SK-N-SH (cell line): Measurements from ENCODE around the gene RFT1. TPM values are rescaled to one million over a fixed set of nuclear protein-coding genes. Genes with fewer than 3 reads are reported as not detected.

Experiments used
- CTCF ChIA-PET: fragments of 300-600, 350-600 bp; formaldehyde crosslinking; extraction: SDS; loops from one replicate; lab custom pipeline; 2021; lab: Yijun Ruan, JAX
- POLR2A ChIA-PET: fragments of 350-600 bp; sonication (Branson Sonifier 250); formaldehyde crosslinking; extraction: SDS; loops from one replicate; lab custom pipeline; 2020; ENCODE audit warnings: antibody characterized with exemption, inconsistent platforms; lab: Yijun Ruan, JAX
- DNase-seq: peaks from one replicate; pipeline ENCODE4 v3.0.0; 2012
- H2AFZ ChIP-seq: fragments of 200-600 bp; sonication (generic); 2 replicates; pipeline ENCODE4 v1.8.1; 2016; ENCODE audit warnings: antibody characterized with exemption, mild to moderate bottlenecking, low read depth
- H3F3A ChIP-seq: fragments of 200-600 bp; sonication (generic); replicated peaks from 2 replicates; pipeline ENCODE3; 2016; ENCODE audit warnings: antibody characterized with exemption, mild to moderate bottlenecking; ENCODE audit not compliant: insufficient read depth
- H3K27ac ChIP-seq, 2 experiments: fragments of 200-500 bp in 1 of 2; fragments of 200-600 bp in 1 of 2; sonication (Bioruptor generic) in 1 of 2; sonication (generic), shearing (Covaris generic) in 1 of 2; 2 replicates each; pipeline versions ENCODE4 v1.5.1 to v1.6.1; 2014 to 2016; ENCODE audit warnings: low read depth in 2 of 2, inconsistent platforms in 1 of 2, low read length in 1 of 2, mild to moderate bottlenecking in 1 of 2, mixed read lengths in 1 of 2
- H3K27me3 ChIP-seq: fragments of 200-600 bp; sonication (generic), shearing (Covaris generic); 2 replicates; pipeline ENCODE4 v1.6.1; 2016; ENCODE audit warnings: mixed run types; ENCODE audit not compliant: insufficient read depth
- H3K36me3 ChIP-seq, 2 experiments: fragments of 200-500 bp in 1 of 2; fragments of 200-600 bp in 1 of 2; sonication (Bioruptor generic) in 1 of 2; sonication (generic) in 1 of 2; replicated peaks in 1 of 2; 2 replicates each; pipeline versions ENCODE3 to v1.5.1; 2014 to 2016; ENCODE audit warnings: low read length in 1 of 2, mild to moderate bottlenecking in 1 of 2; ENCODE audit not compliant: insufficient read depth in 2 of 2, control insufficient read depth in 1 of 2
- H3K4me1 ChIP-seq, 2 experiments: fragments of 200-500 bp in 1 of 2; fragments of 200-600 bp in 1 of 2; sonication (Bioruptor generic) in 1 of 2; sonication (generic), shearing (Covaris generic) in 1 of 2; 2 replicates each; pipeline versions ENCODE4 v1.5.1 to v1.6.1; 2014 to 2016; ENCODE audit warnings: low read depth in 1 of 2, low read length in 1 of 2, mixed run types in 1 of 2; ENCODE audit not compliant: insufficient read depth in 2 of 2, control insufficient read depth in 1 of 2
- H3K4me2 ChIP-seq: fragments of 200-600 bp; sonication (generic), shearing (Covaris generic); 2 replicates; pipeline ENCODE4 v1.6.1; 2017; ENCODE audit warnings: mixed run types
- H3K4me3 ChIP-seq, 2 experiments: fragments of 200-500 bp in 1 of 2; fragments of 200-600 bp in 1 of 2; sonication (Bioruptor generic) in 1 of 2; sonication (generic), shearing (Covaris generic) in 1 of 2; 2 replicates each; pipeline versions ENCODE4 v1.5.1 to v1.8.1; 2014 to 2016; ENCODE audit warnings: low read depth in 2 of 2, inconsistent platforms in 1 of 2, low read length in 1 of 2, mild to moderate bottlenecking in 1 of 2, mixed read lengths in 1 of 2, moderate library complexity in 1 of 2
- H3K79me2 ChIP-seq: fragments of 200-600 bp; sonication (generic); 2 replicates; pipeline ENCODE4 v1.8.1; 2017; ENCODE audit warnings: mild to moderate bottlenecking; ENCODE audit not compliant: insufficient read depth
- H3K9ac ChIP-seq: fragments of 200-600 bp; sonication (generic); 2 replicates; pipeline ENCODE4 v1.6.1; 2017; ENCODE audit warnings: mixed run types
- H3K9me2 ChIP-seq: fragments of 200-600 bp; sonication (generic); 2 replicates; pipeline ENCODE4 v1.6.1; 2017; ENCODE audit warnings: mixed run types
- H3K9me3 ChIP-seq: fragments of 200-600 bp; sonication (generic); 2 replicates; pipeline ENCODE4 v1.6.1; 2017; ENCODE audit warnings: mixed run types, mild to moderate bottlenecking, moderate library complexity
- H4K20me1 ChIP-seq: fragments of 200-600 bp; sonication (generic); 2 replicates; pipeline ENCODE4 v1.6.1; 2017; ENCODE audit warnings: mild to moderate bottlenecking, mixed run types; ENCODE audit not compliant: insufficient read depth
- EP300 ChIP-seq, 2 experiments: IDR thresholded peaks; 2 replicates each; pipeline versions ENCODE4 v1.4.0 to v1.6.1; 2012; ENCODE audit warnings: borderline replicate concordance in 1 of 2, low read depth in 1 of 2, low read length in 1 of 2
- FOXM1 ChIP-seq: IDR thresholded peaks from 2 replicates; pipeline ENCODE4 v1.4.0; 2012; ENCODE audit warnings: low read depth, mild to moderate bottlenecking
- GABPA ChIP-seq: IDR thresholded peaks from 2 replicates; pipeline ENCODE4 v1.4.0; 2012; ENCODE audit warnings: low read depth, mild to moderate bottlenecking
- MXI1 ChIP-seq: IDR thresholded peaks from 2 replicates; pipeline ENCODE4 v1.6.1; 2012; ENCODE audit warnings: mild to moderate bottlenecking, low read depth, low read length, improper control_type of control experiment
- POLR2AphosphoS5 ChIP-seq: IDR thresholded peaks from 2 replicates; pipeline ENCODE4 v1.6.1; 2012; ENCODE audit warnings: low read depth, low read length
- RAD21 ChIP-seq: IDR thresholded peaks from 2 replicates; pipeline ENCODE4 v1.6.1; 2012; ENCODE audit warnings: mild to moderate bottlenecking, low read length
- RXRA ChIP-seq: IDR thresholded peaks from 2 replicates; pipeline ENCODE4 v1.4.0; 2012; ENCODE audit warnings: low read depth, mild to moderate bottlenecking, borderline replicate concordance
- SIN3A ChIP-seq: IDR thresholded peaks from 2 replicates; pipeline ENCODE4 v1.6.1; 2012; ENCODE audit warnings: low read depth, mild to moderate bottlenecking, low read length, moderate library complexity, borderline replicate concordance
- SMC3 ChIP-seq: IDR thresholded peaks from 2 replicates; pipeline ENCODE4 v1.6.1; 2012; ENCODE audit warnings: low read depth, low read length, improper control_type of control experiment
- TAF1 ChIP-seq: IDR thresholded peaks from 2 replicates; pipeline ENCODE4 v1.6.1; 2012; ENCODE audit warnings: low read depth, mild to moderate bottlenecking, low read length, moderate library complexity, borderline replicate concordance
- TCF12 ChIP-seq: IDR thresholded peaks from 2 replicates; pipeline ENCODE4 v1.4.0; 2012
- TEAD4 ChIP-seq: IDR thresholded peaks from 2 replicates; pipeline ENCODE4 v1.4.0; 2012; ENCODE audit warnings: mild to moderate bottlenecking, borderline replicate concordance; ENCODE audit not compliant: insufficient read depth
- YY1 ChIP-seq: IDR thresholded peaks from 2 replicates; pipeline ENCODE4 v1.4.0; 2012; ENCODE audit warnings: low read depth, mild to moderate bottlenecking
- WGBS: methylation state at CpG from one replicate; pipeline ENCODE4 v1.1.6; 2017; ENCODE audit warnings: low lambda C conversion rate; 5-methylcytosine and 5-hydroxymethylcytosine counted together
- polyA plus RNA-seq, 3 experiments: library from polyadenylated mRNA; depleted of rRNA; stranded (reverse); fragments of >200 nt; gene quantifications; 2 replicates each; pipeline ENCODE4 v1.2.3, GENCODE V29; 2012
- TF ChIP-seq, protein P1 (sequence below): fragments of 200-600 bp; sonication (generic); IDR thresholded peaks from 2 replicates; pipeline ENCODE4 v1.6.1; 2017; ENCODE audit warnings: antibody characterized with exemption, mild to moderate bottlenecking, moderate library complexity
- TF ChIP-seq, protein P2 (sequence below): fragments of 150-350 bp; IDR thresholded peaks from 2 replicates; pipeline ENCODE4 v1.6.1; 2016; ENCODE audit warnings: mild to moderate bottlenecking, low read depth, low read length
- TF ChIP-seq, protein P3 (sequence below): IDR thresholded peaks from 2 replicates; pipeline ENCODE4 v1.4.0; 2012; ENCODE audit warnings: low read depth, borderline replicate concordance
- TF ChIP-seq, protein P4 (sequence below): fragments of 150-350 bp; IDR thresholded peaks from 2 replicates; pipeline ENCODE4 v1.6.1; 2017; ENCODE audit warnings: antibody characterized with exemption, low read length, low read depth, borderline replicate concordance
- TF ChIP-seq, protein P5 (sequence below): IDR thresholded peaks from 2 replicates; pipeline ENCODE4; 2012

RFT1 gene
- polyA plus RNA-seq, 1 of the 3 experiments (the other 2 are of a cell fraction), result 13.8 TPM

DNA sequence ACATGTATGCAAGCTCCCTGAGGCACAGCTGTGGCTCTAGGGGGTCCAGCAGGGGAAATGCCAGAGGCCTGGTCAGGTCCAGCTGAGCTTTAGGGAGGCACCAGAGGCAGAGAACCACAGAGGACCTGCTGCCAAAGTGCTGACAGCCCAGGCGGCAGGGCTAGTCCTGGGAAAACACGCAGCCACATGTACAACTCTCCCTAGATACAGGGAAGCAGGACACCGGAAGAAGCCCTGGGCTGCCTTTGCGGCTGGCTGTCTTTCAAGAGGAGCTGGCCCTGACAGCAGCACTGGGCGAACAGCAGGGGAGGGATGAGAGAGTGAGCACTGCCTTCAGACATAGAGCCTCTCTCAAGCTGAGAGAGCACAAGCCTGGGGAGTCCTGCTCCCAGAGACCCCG lies 40.7 kb downstream of the RFT1 start:
- no peaks in the 10 kb centered on the region for H3K79me2 ChIP-seq
- CTCF ChIA-PET, result interaction anchor here (1.2 kb wide), 1 partner anchor 17 kb away, joined by 4 read pairs; no protein-coding TSS in a partner anchor
- no peak overlapping the region for H2AFZ ChIP-seq
- H3F3A ChIP-seq, result no peaks in the 10 kb centered on the region
- H3K9ac ChIP-seq, result no peak overlapping the region
- POLR2A ChIA-PET, result no interaction called here
- no peak for DNase-seq
- TF ChIP-seq, protein P1, sequence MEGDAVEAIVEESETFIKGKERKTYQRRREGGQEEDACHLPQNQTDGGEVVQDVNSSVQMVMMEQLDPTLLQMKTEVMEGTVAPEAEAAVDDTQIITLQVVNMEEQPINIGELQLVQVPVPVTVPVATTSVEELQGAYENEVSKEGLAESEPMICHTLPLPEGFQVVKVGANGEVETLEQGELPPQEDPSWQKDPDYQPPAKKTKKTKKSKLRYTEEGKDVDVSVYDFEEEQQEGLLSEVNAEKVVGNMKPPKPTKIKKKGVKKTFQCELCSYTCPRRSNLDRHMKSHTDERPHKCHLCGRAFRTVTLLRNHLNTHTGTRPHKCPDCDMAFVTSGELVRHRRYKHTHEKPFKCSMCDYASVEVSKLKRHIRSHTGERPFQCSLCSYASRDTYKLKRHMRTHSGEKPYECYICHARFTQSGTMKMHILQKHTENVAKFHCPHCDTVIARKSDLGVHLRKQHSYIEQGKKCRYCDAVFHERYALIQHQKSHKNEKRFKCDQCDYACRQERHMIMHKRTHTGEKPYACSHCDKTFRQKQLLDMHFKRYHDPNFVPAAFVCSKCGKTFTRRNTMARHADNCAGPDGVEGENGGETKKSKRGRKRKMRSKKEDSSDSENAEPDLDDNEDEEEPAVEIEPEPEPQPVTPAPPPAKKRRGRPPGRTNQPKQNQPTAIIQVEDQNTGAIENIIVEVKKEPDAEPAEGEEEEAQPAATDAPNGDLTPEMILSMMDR, result no peak
- TF ChIP-seq, protein P2, sequence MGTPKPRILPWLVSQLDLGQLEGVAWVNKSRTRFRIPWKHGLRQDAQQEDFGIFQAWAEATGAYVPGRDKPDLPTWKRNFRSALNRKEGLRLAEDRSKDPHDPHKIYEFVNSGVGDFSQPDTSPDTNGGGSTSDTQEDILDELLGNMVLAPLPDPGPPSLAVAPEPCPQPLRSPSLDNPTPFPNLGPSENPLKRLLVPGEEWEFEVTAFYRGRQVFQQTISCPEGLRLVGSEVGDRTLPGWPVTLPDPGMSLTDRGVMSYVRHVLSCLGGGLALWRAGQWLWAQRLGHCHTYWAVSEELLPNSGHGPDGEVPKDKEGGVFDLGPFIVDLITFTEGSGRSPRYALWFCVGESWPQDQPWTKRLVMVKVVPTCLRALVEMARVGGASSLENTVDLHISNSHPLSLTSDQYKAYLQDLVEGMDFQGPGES, result no peak
- TF ChIP-seq, protein P3, sequence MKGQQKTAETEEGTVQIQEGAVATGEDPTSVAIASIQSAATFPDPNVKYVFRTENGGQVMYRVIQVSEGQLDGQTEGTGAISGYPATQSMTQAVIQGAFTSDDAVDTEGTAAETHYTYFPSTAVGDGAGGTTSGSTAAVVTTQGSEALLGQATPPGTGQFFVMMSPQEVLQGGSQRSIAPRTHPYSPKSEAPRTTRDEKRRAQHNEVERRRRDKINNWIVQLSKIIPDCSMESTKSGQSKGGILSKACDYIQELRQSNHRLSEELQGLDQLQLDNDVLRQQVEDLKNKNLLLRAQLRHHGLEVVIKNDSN, result no peak
- TF ChIP-seq MXI1, result no peak
- TF ChIP-seq SIN3A, result no peak
- no peak for TF ChIP-seq RXRA
- no peak for TF ChIP-seq POLR2AphosphoS5
- TF ChIP-seq TEAD4, result no peak
- no peak for TF ChIP-seq RAD21
- no peaks in the 10 kb centered on the region for H4K20me1 ChIP-seq
- 92% methylated on average over 4 of the region's 6 CpGs for WGBS
- no peak overlapping the region; a peak in 1 of 4 replicates for H3K27ac ChIP-seq
- no peaks in the 10 kb centered on the region for H3K9me3 ChIP-seq
- no peaks in the 10 kb centered on the region for H3K9me2 ChIP-seq
- H3K27me3 ChIP-seq, result no peaks in the 10 kb centered on the region
- H3K36me3 ChIP-seq, result peaks cover 4 to 35% of the 10 kb centered on the region in 2 experiments
- no peak overlapping the region for H3K4me3 ChIP-seq
- peaks cover 0 to 7% of the 10 kb centered on the region in 2 experiments; a peak in 1 of 4 replicates for H3K4me1 ChIP-seq
- no peak overlapping the region for H3K4me2 ChIP-seq

DNA sequence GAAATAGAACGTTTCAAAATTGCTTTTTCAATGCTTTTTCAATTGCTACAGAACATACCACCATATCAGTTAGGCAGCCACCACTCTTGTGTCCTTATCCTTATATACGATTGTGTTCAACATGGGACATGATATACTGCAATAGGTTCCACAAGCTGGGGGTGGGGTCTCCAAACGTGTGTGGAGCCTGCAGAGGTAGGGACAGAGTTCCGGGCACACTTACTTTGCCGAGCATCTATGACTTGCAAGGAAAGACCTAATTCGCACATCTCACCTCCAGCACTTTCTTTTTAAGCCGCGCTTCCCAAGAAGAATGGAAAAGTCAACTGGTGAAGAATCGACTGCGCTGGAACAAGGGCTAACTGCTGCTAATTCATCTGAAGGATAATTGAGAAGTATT lies 44.8 kb downstream of the RFT1 start:
- no peaks in the 10 kb centered on the region for H3K79me2 ChIP-seq
- WGBS, result 83% methylated on average over 10 of the region's 10 CpGs
- peaks cover 0 to 8% of the 10 kb centered on the region in 2 experiments for H3K36me3 ChIP-seq
- peaks cover 0 to 18% of the 10 kb centered on the region in 2 experiments; a peak in 1 of 4 replicates for H3K4me1 ChIP-seq
- no peaks in the 10 kb centered on the region for H3F3A ChIP-seq
- no peaks in the 10 kb centered on the region for H4K20me1 ChIP-seq
- no peak overlapping the region for H2AFZ ChIP-seq
- H3K27ac ChIP-seq, result no peak overlapping the region
- DNase-seq, result no peak
- no peak overlapping the region for H3K9ac ChIP-seq
- no peaks in the 10 kb centered on the region for H3K27me3 ChIP-seq
- no peaks in the 10 kb centered on the region for H3K9me3 ChIP-seq
- CTCF ChIA-PET, result no interaction called here
- H3K4me3 ChIP-seq, result no peak overlapping the region
- no peak overlapping the region for H3K4me2 ChIP-seq
- no peaks in the 10 kb centered on the region for H3K9me2 ChIP-seq
- POLR2A ChIA-PET, result no interaction called here
- TF ChIP-seq SMC3 (no peak), TAF1 (no peak), TCF12 (no peak), GABPA (no peak), YY1 (no peak), EP300 (IDR thresholded peaks at IDR 0.05; ENCODE audit: borderline replicate concordance in 1 of 2, low read depth in 1 of 2, low read length in 1 of 2) (no peak), MXI1 (no peak), FOXM1 (no peak), POLR2AphosphoS5 (no peak), RXRA (no peak)
- TF ChIP-seq, protein P4, sequence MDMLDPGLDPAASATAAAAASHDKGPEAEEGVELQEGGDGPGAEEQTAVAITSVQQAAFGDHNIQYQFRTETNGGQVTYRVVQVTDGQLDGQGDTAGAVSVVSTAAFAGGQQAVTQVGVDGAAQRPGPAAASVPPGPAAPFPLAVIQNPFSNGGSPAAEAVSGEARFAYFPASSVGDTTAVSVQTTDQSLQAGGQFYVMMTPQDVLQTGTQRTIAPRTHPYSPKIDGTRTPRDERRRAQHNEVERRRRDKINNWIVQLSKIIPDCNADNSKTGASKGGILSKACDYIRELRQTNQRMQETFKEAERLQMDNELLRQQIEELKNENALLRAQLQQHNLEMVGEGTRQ, result no peak
- TF ChIP-seq, protein P5, sequence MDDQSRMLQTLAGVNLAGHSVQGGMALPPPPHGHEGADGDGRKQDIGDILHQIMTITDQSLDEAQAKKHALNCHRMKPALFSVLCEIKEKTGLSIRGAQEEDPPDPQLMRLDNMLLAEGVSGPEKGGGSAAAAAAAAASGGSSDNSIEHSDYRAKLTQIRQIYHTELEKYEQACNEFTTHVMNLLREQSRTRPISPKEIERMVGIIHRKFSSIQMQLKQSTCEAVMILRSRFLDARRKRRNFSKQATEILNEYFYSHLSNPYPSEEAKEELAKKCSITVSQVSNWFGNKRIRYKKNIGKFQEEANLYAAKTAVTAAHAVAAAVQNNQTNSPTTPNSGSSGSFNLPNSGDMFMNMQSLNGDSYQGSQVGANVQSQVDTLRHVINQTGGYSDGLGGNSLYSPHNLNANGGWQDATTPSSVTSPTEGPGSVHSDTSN, result no peak
- TF ChIP-seq, protein P2, result no peak
